HEK293 (cell line): ENCODE measurements around the gene DNAH7.

Source experiments
- ZBTB11 ChIP-seq: fragments of 450-650 bp; formaldehyde crosslinking; conservative IDR thresholded peaks from 2 replicates; pipeline ENCODE4 v1.5.1; 2016; ENCODE audit warnings: low read depth, missing biosample characterization, missing genetic modification characterization
- ZNF223 ChIP-seq: fragments of 450-650 bp; formaldehyde crosslinking; IDR thresholded peaks from 2 replicates; pipeline ENCODE4 v1.5.1; 2016; ENCODE audit warnings: missing biosample characterization, missing genetic modification characterization
- TF ChIP-seq, protein P1 (sequence below): fragments of 450-650 bp; formaldehyde crosslinking; IDR thresholded peaks from 2 replicates; pipeline ENCODE4 v1.5.1; 2016; ENCODE audit warnings: missing biosample characterization, missing genetic modification characterization

DNA sequence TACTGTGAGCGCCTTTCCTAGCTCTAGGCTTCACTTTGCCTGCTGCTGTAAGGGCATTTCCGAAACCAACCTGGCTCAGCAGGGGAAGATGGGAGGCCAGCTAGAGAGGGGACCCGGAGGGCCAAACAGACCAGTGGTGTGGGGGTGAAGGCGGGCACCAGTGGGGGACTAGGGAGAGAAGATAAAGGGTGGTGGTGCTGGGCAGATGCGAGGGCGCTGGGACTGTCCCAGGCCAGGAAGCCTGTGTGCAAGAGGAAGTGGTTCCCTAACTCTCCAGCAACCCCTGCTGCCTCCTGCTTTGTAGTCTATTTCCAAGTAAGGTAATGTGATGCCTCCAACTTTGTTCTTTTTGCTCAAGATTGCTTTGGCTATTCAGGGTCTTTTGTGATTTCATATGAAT, 73.1 kb downstream of the DNAH7 start:
- TF ChIP-seq ZBTB11 (tag by site-specific recombination), result no peak
- TF ChIP-seq, protein P1, sequence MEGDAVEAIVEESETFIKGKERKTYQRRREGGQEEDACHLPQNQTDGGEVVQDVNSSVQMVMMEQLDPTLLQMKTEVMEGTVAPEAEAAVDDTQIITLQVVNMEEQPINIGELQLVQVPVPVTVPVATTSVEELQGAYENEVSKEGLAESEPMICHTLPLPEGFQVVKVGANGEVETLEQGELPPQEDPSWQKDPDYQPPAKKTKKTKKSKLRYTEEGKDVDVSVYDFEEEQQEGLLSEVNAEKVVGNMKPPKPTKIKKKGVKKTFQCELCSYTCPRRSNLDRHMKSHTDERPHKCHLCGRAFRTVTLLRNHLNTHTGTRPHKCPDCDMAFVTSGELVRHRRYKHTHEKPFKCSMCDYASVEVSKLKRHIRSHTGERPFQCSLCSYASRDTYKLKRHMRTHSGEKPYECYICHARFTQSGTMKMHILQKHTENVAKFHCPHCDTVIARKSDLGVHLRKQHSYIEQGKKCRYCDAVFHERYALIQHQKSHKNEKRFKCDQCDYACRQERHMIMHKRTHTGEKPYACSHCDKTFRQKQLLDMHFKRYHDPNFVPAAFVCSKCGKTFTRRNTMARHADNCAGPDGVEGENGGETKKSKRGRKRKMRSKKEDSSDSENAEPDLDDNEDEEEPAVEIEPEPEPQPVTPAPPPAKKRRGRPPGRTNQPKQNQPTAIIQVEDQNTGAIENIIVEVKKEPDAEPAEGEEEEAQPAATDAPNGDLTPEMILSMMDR (tag by site-specific recombination), result no peak
- no peak for TF ChIP-seq ZNF223 (tag by site-specific recombination)
